Measurements from ENCODE around the gene DTNB.
"Not testable (repeated sequence)": the region's sequence is repeated elsewhere in the genome, so short reads cannot be mapped to it uniquely, and the experiment has no call there.

DTNB gene

GRCh38 chr2:25446122-25446521 lies 227.3 kb downstream of the DTNB start:
- DNase-seq = no peak

- DNase-seq = no peak
These were observed 227.9 kb downstream of the DTNB start for GRCh38 chr2:25445464-25445863.

- DNase-seq = no peak
These were observed 228.6 kb downstream of the DTNB start for GRCh38 chr2:25444608-25445270.

GRCh38 chr2:25443766-25444165 lies 229.6 kb downstream of the DTNB start:
- no peak for DNase-seq

- no peak for DNase-seq
These were observed 232.0 kb downstream of the DTNB start for GRCh38 chr2:25441353-25441752.

GRCh38 chr2:25438793-25439192 lies 234.6 kb downstream of the DTNB start:
- DNase-seq = no peak

GRCh38 chr2:25437881-25438662 lies 235.3 kb downstream of the DTNB start:
- no peak for DNase-seq

- DNase-seq = no peak
These were observed 238.0 kb downstream of the DTNB start for GRCh38 chr2:25435421-25435820.

GRCh38 chr2:25431604-25432003 lies 241.8 kb downstream of the DTNB start:
- no peak for DNase-seq

- no peak for DNase-seq
These were observed 242.8 kb downstream of the DTNB start for GRCh38 chr2:25430556-25430955.

- no peak for DNase-seq
These were observed 247.1 kb downstream of the DTNB start for GRCh38 chr2:25426326-25426725.

- no peak for DNase-seq
These were observed 248.8 kb downstream of the DTNB start for GRCh38 chr2:25424426-25425028.

GRCh38 chr2:25421820-25422411 lies 251.5 kb downstream of the DTNB start:
- no peak for DNase-seq

GRCh38 chr2:25421289-25421688 lies 252.1 kb downstream of the DTNB start:
- DNase-seq = no peak

- no peak for DNase-seq
These were observed 252.5 kb downstream of the DTNB start for GRCh38 chr2:25420820-25421237.

GRCh38 chr2:25419678-25420242 lies 253.6 kb downstream of the DTNB start:
- DNase-seq = no peak

GRCh38 chr2:25418944-25419677 lies 254.3 kb downstream of the DTNB start:
- DNase-seq = no peak

GRCh38 chr2:25417715-25418369 lies 255.5 kb downstream of the DTNB start:
- DNase-seq = no peak

GRCh38 chr2:25416674-25417073 lies 256.7 kb downstream of the DTNB start:
- DNase-seq = no peak

GRCh38 chr2:25414781-25415180 lies 258.6 kb downstream of the DTNB start:
- no peak for DNase-seq

GRCh38 chr2:25413409-25413808 lies 260.0 kb downstream of the DTNB start:
- not testable (repeated sequence) for DNase-seq

GRCh38 chr2:25411753-25412152 lies 261.6 kb downstream of the DTNB start:
- no peak for DNase-seq

All from activated CD4-positive, alpha-beta T cell treated with anti-CD3 and anti-CD28 coated beads, Interleukin-2, amount 50 U/mL, for 1 hour (primary cell).